Stimulated activated CD4-positive, alpha-beta T cell treated with anti-CD3 and anti-CD28 coated beads, Interleukin-2, amount 100 ng/mL, for 48 hours (primary cell): ENCODE results near the gene ZNF483.
A peak's percentile ranks its signal among the peaks of the same experiment; 100 is the strongest.
"Not testable (repeated sequence)": the region's sequence is repeated elsewhere in the genome, so short reads cannot be mapped to it uniquely, and the experiment has no call there.

Experiments used
- DNase-seq, 2 donors: peaks; one replicate each; pipeline ENCODE4 v3.0.0-alpha.2; 2020

The ZNF483 gene

GRCh38 chr9:111548623-111549022 is 23.6 kb downstream of the ZNF483 start:
- no peak for DNase-seq

- DNase-seq, result not testable (repeated sequence)
Observed at GRCh38 chr9:111555425-111555824, 30.4 kb downstream of the ZNF483 start.

GRCh38 chr9:111559000-111559610 is 34.1 kb downstream of the ZNF483 start:
- DNase-seq, result no peak

- DNase-seq, result no peak
Observed at GRCh38 chr9:111561165-111561719, 36.3 kb downstream of the ZNF483 start.

- no peak for DNase-seq
Observed at GRCh38 chr9:111566234-111566633, 41.3 kb downstream of the ZNF483 start.

- not testable (repeated sequence) for DNase-seq
Observed at GRCh38 chr9:111568127-111568526, 43.1 kb downstream of the ZNF483 start.

- DNase-seq, result no peak
Observed at GRCh38 chr9:111572950-111573604, 48.1 kb downstream of the ZNF483 start.

GRCh38 chr9:111582888-111583287 is 57.9 kb downstream of the ZNF483 start:
- DNase-seq, result no peak

- no peak for DNase-seq
Observed at GRCh38 chr9:111586378-111586777, 61.4 kb downstream of the ZNF483 start.

- DNase-seq, result no peak
Observed at GRCh38 chr9:111588846-111589245, 63.9 kb downstream of the ZNF483 start.

GRCh38 chr9:111597852-111598732 is 73.1 kb downstream of the ZNF483 start:
- DNase-seq, result peak; percentile 46 to 47

GRCh38 chr9:111598733-111599091 is 73.7 kb downstream of the ZNF483 start:
- peak in 1 of 2 donors; percentile 4 for DNase-seq

GRCh38 chr9:111599092-111599954 is 74.3 kb downstream of the ZNF483 start, which contains the start of gene PTGR1:
PTGR1 (minus strand) TSS chr9:111599647; CDS start chr9:111597422, 2,225 bp downstream.
- peak; percentile 10 to 16 for DNase-seq

GRCh38 chr9:111599955-111600343 is 75.0 kb downstream of the ZNF483 start:
- DNase-seq, result no peak

- no peak for DNase-seq
Observed at GRCh38 chr9:111601237-111602018, 76.4 kb downstream of the ZNF483 start.

- no peak for DNase-seq
Observed at GRCh38 chr9:111603041-111603440, 78.1 kb downstream of the ZNF483 start.

- no peak for DNase-seq
Observed at GRCh38 chr9:111604054-111604615, 79.2 kb downstream of the ZNF483 start.

- no peak for DNase-seq
Observed at GRCh38 chr9:111605041-111605559, 80.1 kb downstream of the ZNF483 start.

GRCh38 chr9:111610149-111610548 is 85.2 kb downstream of the ZNF483 start:
- DNase-seq, result no peak

GRCh38 chr9:111610845-111611244 is 85.9 kb downstream of the ZNF483 start:
- no peak for DNase-seq
